Psoas muscle (tissue), 8 donors: ENCODE results near the gene HIVEP1. TPM values are rescaled to one million over a fixed set of nuclear protein-coding genes. Genes with fewer than 3 reads are reported as not detected.

Source experiments
- ATAC-seq, 4 donors: fragments of 200-7000 bp; cut with Tn5 transposase; one replicate each; pipeline ENCODE4 v1.9.1; 2020; ENCODE audit warnings: moderate library complexity in 3 of 4, mild to moderate bottlenecking in 2 of 4
- DNase-seq, 2 donors: peaks; one replicate each; pipeline ENCODE4 v3.0.0-alpha.2; 2020
- H3K27ac ChIP-seq: fragments of 200-600 bp; one replicate; pipeline ENCODE4 v1.8.0; 2022
- H3K27me3 ChIP-seq, 3 donors: fragments of 200-600 bp in 1 of 3; one replicate each; pipeline versions ENCODE4 v1.6.1 to v1.8.0; 2013 to 2022; ENCODE audit warnings: low read length in 2 of 3, mild to moderate bottlenecking in 2 of 3, moderate library complexity in 1 of 3; ENCODE audit not compliant: insufficient read depth in 3 of 3
- H3K36me3 ChIP-seq, 2 donors: fragments of 200-600 bp in 1 of 2; one replicate each; pipeline versions ENCODE4 v1.6.1 to v1.8.0; 2013 to 2022; ENCODE audit warnings: low read depth in 1 of 2, mild to moderate bottlenecking in 1 of 2, moderate library complexity in 1 of 2; ENCODE audit not compliant: insufficient read depth in 1 of 2
- H3K4me1 ChIP-seq: fragments of 200-600 bp; one replicate; pipeline ENCODE4 v1.8.0; 2022
- H3K4me3 ChIP-seq: fragments of 200-600 bp; one replicate; pipeline ENCODE4 v1.8.0; 2022; ENCODE audit warnings: mild to moderate bottlenecking
- H3K9me3 ChIP-seq: fragments of 200-600 bp; one replicate; pipeline ENCODE4 v1.8.0; 2022
- WGBS, 3 donors: extraction: QIAGEN DNeasy Blood & Tissue Kit; methylation state at CpG; one replicate each; pipeline versions ENCODE4 v1.1.6 to v1.1.7; 2013; 5-methylcytosine and 5-hydroxymethylcytosine counted together
- intact Hi-C, 2 donors: fragments of 100-400 bp; cut with DNase I; formaldehyde crosslinking; loops; one replicate each; pipeline versions ENCODE4 v1.11.0 to v1.14.2; 2022
- polyA plus RNA-seq, 3 donors: library from polyadenylated mRNA; stranded (reverse); fragments of 200-250 nt; gene quantifications; one replicate each; pipeline ENCODE4 v1.2.3, GENCODE V29; 2013
- total RNA-seq, 4 donors: library from RNA; stranded (reverse); fragmentation: NEBNext Ultra II Directional in 2 of 4; extraction: Animal tissue kit (Norgen Biotek cat#: 25700) in 2 of 4; gene quantifications; one replicate each; pipeline versions ENCODE4 v1.2.1 to v1.2.4, GENCODE V29; 2021 to 2023
- TF ChIP-seq, protein P1 (sequence below): fragments of 200-600 bp; IDR thresholded peaks from one replicate; pipeline ENCODE4 v1.8.0; 2022; ENCODE audit warnings: antibody characterized with exemption
- donor health status: healthy with polysubstance abuse.
- donor health status: DM: no; HTN: no; CAD: no; lungs with moderate emphysema.
- donor health status: Bipolar disorder and iron deficiency.
- donor health status: healthy.
- donor health status: DM: yes; HTN: yes; CAD: no.
- donor health status: DM: no; HTN: no; CAD: no.
- donor health status: DM: no; HTN: no; CAD: no.
- donor health status: DM: yes; HTN: yes; CAD: no.

HIVEP1 gene
- total and polyA plus RNA-seq, 7 donors, result 4.0 to 13.1 (median 6.7) TPM

DNA sequence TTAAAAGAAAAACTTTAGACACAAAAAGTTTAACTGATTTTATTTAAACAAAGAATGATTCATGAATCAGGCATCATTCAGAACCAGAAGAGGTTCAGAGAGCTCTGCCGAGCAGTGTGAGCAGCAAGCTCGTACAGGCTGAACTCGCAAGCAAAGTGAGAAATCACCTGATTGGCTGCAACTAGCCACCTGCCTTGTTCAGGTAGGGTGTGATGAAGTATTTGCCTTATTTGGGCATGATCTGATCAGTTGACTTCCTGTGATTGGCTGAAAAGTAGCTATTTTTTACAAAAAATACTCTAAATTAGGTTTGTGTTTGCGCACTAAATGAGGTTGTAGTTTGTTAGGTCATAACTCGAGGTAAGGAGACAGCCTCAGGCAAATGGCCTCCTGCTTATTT lies 80.7 kb downstream of the HIVEP1 start:
- intact Hi-C loops, result no loop called here

GRCh38 chr6:12094689-12095088 lies 82.6 kb downstream of the HIVEP1 start:
- WGBS, 3 donors, result 74 to 90% (median 85%) methylated on average over 1 of the region's 1 CpG
- Histone ChIP-seq H3K27me3 (no peaks in the 10 kb centered on the region), H3K27ac (no peak overlapping the region), H3K9me3 (no peaks in the 10 kb centered on the region), H3K4me3 (no peak overlapping the region), H3K36me3 (no peaks in the 10 kb centered on the region), H3K4me1 (no peaks in the 10 kb centered on the region)
- TF ChIP-seq, protein P1, sequence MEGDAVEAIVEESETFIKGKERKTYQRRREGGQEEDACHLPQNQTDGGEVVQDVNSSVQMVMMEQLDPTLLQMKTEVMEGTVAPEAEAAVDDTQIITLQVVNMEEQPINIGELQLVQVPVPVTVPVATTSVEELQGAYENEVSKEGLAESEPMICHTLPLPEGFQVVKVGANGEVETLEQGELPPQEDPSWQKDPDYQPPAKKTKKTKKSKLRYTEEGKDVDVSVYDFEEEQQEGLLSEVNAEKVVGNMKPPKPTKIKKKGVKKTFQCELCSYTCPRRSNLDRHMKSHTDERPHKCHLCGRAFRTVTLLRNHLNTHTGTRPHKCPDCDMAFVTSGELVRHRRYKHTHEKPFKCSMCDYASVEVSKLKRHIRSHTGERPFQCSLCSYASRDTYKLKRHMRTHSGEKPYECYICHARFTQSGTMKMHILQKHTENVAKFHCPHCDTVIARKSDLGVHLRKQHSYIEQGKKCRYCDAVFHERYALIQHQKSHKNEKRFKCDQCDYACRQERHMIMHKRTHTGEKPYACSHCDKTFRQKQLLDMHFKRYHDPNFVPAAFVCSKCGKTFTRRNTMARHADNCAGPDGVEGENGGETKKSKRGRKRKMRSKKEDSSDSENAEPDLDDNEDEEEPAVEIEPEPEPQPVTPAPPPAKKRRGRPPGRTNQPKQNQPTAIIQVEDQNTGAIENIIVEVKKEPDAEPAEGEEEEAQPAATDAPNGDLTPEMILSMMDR, result no peak
- DNase-seq, result no peak
- no peak for ATAC-seq
- intact Hi-C loops, result no loop called here

More for the DNA sequence above, 80.7 kb downstream of the HIVEP1 start:
- DNase-seq (no peak), ATAC-seq (no peak)
- Histone ChIP-seq H3K9me3 (no peaks in the 10 kb centered on the region), H3K4me1 (no peaks in the 10 kb centered on the region), H3K36me3 (no peaks in the 10 kb centered on the region), H3K27me3 (no peaks in the 10 kb centered on the region), H3K4me3 (no peak overlapping the region), H3K27ac (no peak overlapping the region)
- WGBS, 3 donors, result 98 to 99% (median 98%) methylated on average over 5 of the region's 5 CpGs
- TF ChIP-seq, protein P1, result no peak

DNA sequence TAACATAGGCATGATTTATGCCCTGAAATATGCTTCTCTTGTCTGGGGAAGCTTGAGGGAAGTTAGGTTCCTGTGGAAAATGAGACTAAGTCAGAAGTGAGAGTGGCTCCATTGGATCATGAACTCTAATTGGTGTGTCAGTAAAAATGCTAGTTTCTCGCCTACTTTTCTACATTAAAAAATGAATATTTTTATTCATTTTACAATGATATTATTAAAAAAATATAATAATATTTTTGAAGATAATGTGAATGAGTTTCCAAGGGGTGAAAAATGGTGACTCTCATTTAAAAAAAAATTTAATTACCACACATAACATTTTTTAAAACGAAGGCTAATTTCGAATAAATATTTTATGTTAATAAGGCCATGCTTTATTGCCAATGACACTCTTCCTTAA lies 84.2 kb downstream of the HIVEP1 start:
- H3K36me3 ChIP-seq, result no peaks in the 10 kb centered on the region
- TF ChIP-seq, protein P1, result no peak
- H3K27ac ChIP-seq, result no peak overlapping the region
- intact Hi-C loops, result no loop called here
- no peaks in the 10 kb centered on the region for H3K9me3 ChIP-seq
- H3K4me3 ChIP-seq, result no peak overlapping the region
- no peaks in the 10 kb centered on the region for H3K27me3 ChIP-seq
- DNase-seq (no peak), ATAC-seq (no peak)
- WGBS, 3 donors, result 96 to 98% (median 98%) methylated on average over 3 of the region's 3 CpGs
- no peaks in the 10 kb centered on the region for H3K4me1 ChIP-seq

DNA sequence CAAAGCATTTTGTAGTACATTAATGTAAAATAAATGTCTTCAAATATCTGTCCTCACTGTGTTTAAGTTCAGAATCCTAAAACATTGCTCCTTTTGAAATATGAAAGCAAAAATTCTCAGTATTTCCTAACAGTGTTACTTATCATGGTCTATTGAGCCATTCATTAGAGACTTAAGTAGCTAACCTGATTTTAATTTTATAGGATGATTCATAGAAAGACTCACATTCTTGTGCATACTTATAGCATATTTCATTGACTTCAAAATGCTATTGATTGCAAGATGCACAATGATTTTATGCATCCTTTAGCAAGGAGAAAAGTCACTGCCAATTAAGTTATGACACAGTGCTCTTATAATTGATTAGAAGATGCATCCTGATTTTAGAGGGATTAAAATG lies 85.7 kb downstream of the HIVEP1 start:
- intact Hi-C loops, result no loop called here
- ATAC-seq (no peak), DNase-seq (no peak)
- no peak overlapping the region for H3K4me3 ChIP-seq
- no peaks in the 10 kb centered on the region for H3K27me3 ChIP-seq
- H3K27ac ChIP-seq, result no peak overlapping the region
- H3K9me3 ChIP-seq, result no peaks in the 10 kb centered on the region
- no peaks in the 10 kb centered on the region for H3K36me3 ChIP-seq
- H3K4me1 ChIP-seq, result no peaks in the 10 kb centered on the region
- TF ChIP-seq, protein P1, result no peak

DNA sequence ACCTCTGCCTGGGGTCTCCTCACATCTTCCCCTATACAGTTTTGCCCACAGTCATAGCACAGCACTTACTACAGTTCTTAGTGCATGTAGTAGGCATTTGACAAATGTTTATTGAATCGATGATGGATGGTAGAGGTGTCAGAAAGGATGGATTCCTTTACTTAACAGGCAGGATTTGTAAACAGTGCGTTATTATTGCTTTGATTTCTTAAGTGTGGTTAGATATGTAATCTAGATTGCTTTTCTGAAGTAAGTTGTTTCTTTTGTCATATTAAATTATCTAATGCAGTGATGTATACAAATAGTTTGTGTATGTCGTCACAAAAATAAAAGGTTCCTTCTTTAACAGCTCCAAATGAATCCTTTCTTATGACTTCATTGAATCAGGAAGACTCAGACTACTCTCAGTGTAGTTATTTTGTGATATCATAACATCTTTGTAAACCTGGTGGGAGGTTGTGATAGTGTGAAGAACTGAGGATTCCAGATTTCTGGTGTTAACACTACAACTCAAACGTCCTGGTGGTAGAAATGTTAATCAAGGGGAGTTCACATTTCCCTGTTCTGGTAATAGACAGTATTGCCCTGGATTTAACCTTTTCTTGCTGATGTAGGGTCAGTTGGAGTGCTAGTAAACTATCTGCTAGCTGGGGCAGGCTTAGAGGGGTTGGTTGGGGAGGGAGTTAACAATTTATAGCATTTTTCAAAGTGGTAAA lies 87.7 kb downstream of the HIVEP1 start:
- H3K9me3 ChIP-seq, result no peaks in the 10 kb centered on the region
- H3K36me3 ChIP-seq, result no peaks in the 10 kb centered on the region
- intact Hi-C loops, result no loop called here
- H3K27ac ChIP-seq, result no peak overlapping the region
- WGBS, 3 donors, result 77 to 83% (median 81%) methylated on average over 4 of the region's 4 CpGs
- no peak for DNase-seq
- H3K27me3 ChIP-seq, result no peaks in the 10 kb centered on the region
- H3K4me1 ChIP-seq, result no peaks in the 10 kb centered on the region
- no peak for ATAC-seq
- no peak overlapping the region for H3K4me3 ChIP-seq
- TF ChIP-seq, protein P1, result no peak
